Measurements from ENCODE around the gene CD59. TPM values are rescaled to one million over a fixed set of nuclear protein-coding genes. Genes with fewer than 3 reads are reported as not detected.

The CD59 gene
- total and polyA plus RNA-seq, 2 of the 4 experiments (the other 2 are of a cell fraction) = 765 to 1,140 TPM

DNA sequence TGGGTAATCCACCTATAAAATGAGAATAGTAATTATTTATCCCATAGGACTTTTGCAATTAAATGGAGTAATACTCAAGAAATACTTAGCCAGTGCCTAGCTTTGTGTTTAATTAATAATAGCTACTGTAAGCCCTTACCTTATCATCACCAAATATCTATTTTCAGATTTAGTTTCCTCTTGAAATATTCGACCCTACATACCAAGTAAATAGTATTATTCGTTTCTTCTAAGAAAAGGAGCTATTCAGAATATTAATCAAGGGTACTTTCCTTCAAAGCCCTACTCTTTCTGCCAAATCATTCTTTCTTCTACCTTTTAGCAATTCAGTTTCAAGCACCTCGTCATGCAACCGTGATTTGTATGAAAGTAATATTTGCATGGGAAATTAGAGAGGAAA lies 31.4 kb upstream of the CD59 start:
- Histone ChIP-seq H3K18ac (ENCODE audit: low read depth, low read length) (no peak overlapping the region), H2AK9ac (replicated peaks; ENCODE audit: low read depth, low read length, poor library complexity) (no peak overlapping the region), H3K4me1 (ENCODE audit: control insufficient read depth, insufficient read depth, low read length) (peaks cover 4% of the 10 kb centered on the region; the same call in 1 of the 2 replicates), H3K27me3 (ENCODE audit: control insufficient read depth, insufficient read depth, low read length) (no peaks in the 10 kb centered on the region), H3K23ac (ENCODE audit: low read depth, low read length) (no peak overlapping the region), H4K91ac (ENCODE audit: insufficient read depth, low read depth, low read length) (no peak overlapping the region), H3K56ac (ENCODE audit: extremely low read depth, insufficient read depth, low read length) (no peak overlapping the region), H4K5ac (ENCODE audit: low read depth, low read length) (no peak overlapping the region), H2AFZ (replicated peaks; ENCODE audit: low read length, poor library complexity) (no peak overlapping the region), H4K8ac (ENCODE audit: low read depth in 2 of 2, low read length in 2 of 2) (no peak overlapping the region), H3K36me3 (ENCODE audit: control insufficient read depth, insufficient read depth, low read length) (peaks cover 15% of the 10 kb centered on the region), H3K9me3 (ENCODE audit: control insufficient read depth, insufficient read depth, low read length) (no peaks in the 10 kb centered on the region), H2BK15ac (ENCODE audit: low read depth, low read length) (no peak overlapping the region), H3K4me2 (ENCODE audit: low read depth, low read length) (no peak overlapping the region), H3K14ac (replicated peaks; ENCODE audit: low read depth, low read length) (no peak overlapping the region), H2BK20ac (ENCODE audit: low read depth, low read length) (no peak overlapping the region), H3K4ac (ENCODE audit: low read depth, low read length) (no peak overlapping the region), H4K20me1 (ENCODE audit: insufficient read depth, low read length) (peaks cover 5% of the 10 kb centered on the region; the same call in 1 of the 2 replicates), H2BK5ac (ENCODE audit: low read depth, low read length, poor library complexity, severe bottlenecking) (no peak overlapping the region), H3K9ac (ENCODE audit: low read depth, low read length) (no peak overlapping the region), H3K79me1 (ENCODE audit: low read depth in 1 of 2, low read length in 2 of 2) (peaks cover 15 to 16% of the 10 kb centered on the region in 2 experiments), H3K9me1 (ENCODE audit: insufficient read depth, low read length) (peaks cover 11% of the 10 kb centered on the region), H2BK120ac (ENCODE audit: low read depth, low read length) (no peak overlapping the region), H3K27ac (ENCODE audit: insufficient read depth, low read length) (no peak overlapping the region), H2AK5ac (ENCODE audit: low read depth, low read length) (no peak overlapping the region), H3K4me3 (ENCODE audit: insufficient read depth, low read depth, low read length) (no peak overlapping the region)
- in situ Hi-C loops (cut with MboI; ENCODE audit: low sequenced_read_pairs) (no loop called here), dilution Hi-C loops (cut with HindIII; ENCODE audit: low sequenced_read_pairs, unreplicated experiment) (no loop called here), intact Hi-C loops (cut with micrococcal nuclease) (no loop called here)
- POLR2A ChIA-PET (ENCODE audit: unreplicated experiment) = no interaction called here
- CTCF ChIA-PET = interaction anchor here (1.1 to 1.4 kb wide), 2 partner anchors 9 to 13 kb away, joined by 4 to 6 read pairs; no protein-coding TSS in a partner anchor
- no TSS peak for BruUV-seq (replicated peaks)
- no CpG with 5 or more reads among the region's 4 CpGs for WGBS, 2 experiments (ENCODE audit: extremely low coverage in 2 of 2, insufficient read length in 1 of 2)
- no peak for DNase-seq
- ATAC-seq (ENCODE audit: low read depth) = no peak
- TF ChIP-seq, protein P1, sequence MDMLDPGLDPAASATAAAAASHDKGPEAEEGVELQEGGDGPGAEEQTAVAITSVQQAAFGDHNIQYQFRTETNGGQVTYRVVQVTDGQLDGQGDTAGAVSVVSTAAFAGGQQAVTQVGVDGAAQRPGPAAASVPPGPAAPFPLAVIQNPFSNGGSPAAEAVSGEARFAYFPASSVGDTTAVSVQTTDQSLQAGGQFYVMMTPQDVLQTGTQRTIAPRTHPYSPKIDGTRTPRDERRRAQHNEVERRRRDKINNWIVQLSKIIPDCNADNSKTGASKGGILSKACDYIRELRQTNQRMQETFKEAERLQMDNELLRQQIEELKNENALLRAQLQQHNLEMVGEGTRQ (IDR thresholded peaks at IDR 0.05; ENCODE audit: low read depth, low read length) = no peak
- TF ChIP-seq RFX5 (IDR thresholded peaks at IDR 0.05; ENCODE audit: low read depth, low read length) (no peak), BHLHE40 (IDR thresholded peaks at IDR 0.05; ENCODE audit: low read depth, low read length) (no peak), CHD1 (IDR thresholded peaks at IDR 0.05; ENCODE audit: low read depth, low read length) (no peak), MAFK (IDR thresholded peaks at IDR 0.05; ENCODE audit: low read depth, low read length) (no peak), FOS (IDR thresholded peaks at IDR 0.05; ENCODE audit: low read depth, low read length) (no peak), MAZ (IDR thresholded peaks at IDR 0.05; ENCODE audit: borderline replicate concordance, low read depth, low read length) (no peak), CEBPB (IDR thresholded peaks at IDR 0.05; ENCODE audit: low read depth, low read length) (no peak), SMC3 (IDR thresholded peaks at IDR 0.05; ENCODE audit: low read depth, low read length) (no peak), RAD21 (IDR thresholded peaks at IDR 0.05; ENCODE audit: low read length) (no peak), NFE2L2 (IDR thresholded peaks at IDR 0.05; ENCODE audit: low read depth, low read length) (no peak), MXI1 (IDR thresholded peaks at IDR 0.05; ENCODE audit: borderline replicate concordance, low read depth, low read length) (no peak)
- TF ChIP-seq, protein P2, sequence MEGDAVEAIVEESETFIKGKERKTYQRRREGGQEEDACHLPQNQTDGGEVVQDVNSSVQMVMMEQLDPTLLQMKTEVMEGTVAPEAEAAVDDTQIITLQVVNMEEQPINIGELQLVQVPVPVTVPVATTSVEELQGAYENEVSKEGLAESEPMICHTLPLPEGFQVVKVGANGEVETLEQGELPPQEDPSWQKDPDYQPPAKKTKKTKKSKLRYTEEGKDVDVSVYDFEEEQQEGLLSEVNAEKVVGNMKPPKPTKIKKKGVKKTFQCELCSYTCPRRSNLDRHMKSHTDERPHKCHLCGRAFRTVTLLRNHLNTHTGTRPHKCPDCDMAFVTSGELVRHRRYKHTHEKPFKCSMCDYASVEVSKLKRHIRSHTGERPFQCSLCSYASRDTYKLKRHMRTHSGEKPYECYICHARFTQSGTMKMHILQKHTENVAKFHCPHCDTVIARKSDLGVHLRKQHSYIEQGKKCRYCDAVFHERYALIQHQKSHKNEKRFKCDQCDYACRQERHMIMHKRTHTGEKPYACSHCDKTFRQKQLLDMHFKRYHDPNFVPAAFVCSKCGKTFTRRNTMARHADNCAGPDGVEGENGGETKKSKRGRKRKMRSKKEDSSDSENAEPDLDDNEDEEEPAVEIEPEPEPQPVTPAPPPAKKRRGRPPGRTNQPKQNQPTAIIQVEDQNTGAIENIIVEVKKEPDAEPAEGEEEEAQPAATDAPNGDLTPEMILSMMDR (conservative IDR thresholded peaks at IDR 0.05; ENCODE audit: low read depth, low read length) = no peak
